Erythroblast (primary cell): Measurements from ENCODE around the gene ZNF581.

ENCODE experiments used
- GATA1 ChIP-seq: IDR thresholded peaks from 2 replicates; pipeline ENCODE4 v1.6.1; 2011; ENCODE audit warnings: low read depth, mild to moderate bottlenecking, control low read depth, low read length, moderate library complexity
- POLR2A ChIP-seq: IDR thresholded peaks from 2 replicates; pipeline ENCODE4 v1.6.1; 2011; ENCODE audit warnings: mild to moderate bottlenecking, low read length

DNA sequence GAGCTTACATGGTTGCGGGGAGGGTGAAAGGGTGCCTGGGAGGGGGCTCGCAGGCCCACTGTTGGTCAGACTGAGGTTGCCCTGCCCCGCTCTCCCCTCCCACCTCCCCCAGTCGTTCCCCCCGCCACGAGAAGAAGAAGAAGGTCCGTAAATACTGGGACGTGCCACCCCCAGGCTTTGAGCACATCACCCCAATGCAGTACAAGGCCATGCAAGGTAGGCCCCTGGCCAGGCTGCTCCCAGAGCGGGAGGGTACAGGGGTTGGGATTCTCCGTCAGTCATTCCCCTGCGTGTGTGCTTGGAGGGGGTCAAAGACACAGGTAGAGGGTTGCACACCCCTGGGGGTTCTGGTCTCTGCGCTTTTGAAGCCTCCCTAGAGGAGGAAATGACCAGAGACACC is 17.0 kb downstream of the ZNF581 start:
- no peak for TF ChIP-seq POLR2A
- no peak for TF ChIP-seq GATA1
